ENCODE measurements around the gene FSTL4. TPM values are rescaled to one million over a fixed set of nuclear protein-coding genes. Genes with fewer than 3 reads are reported as not detected.

Gene FSTL4
- total and polyA plus RNA-seq, 2 of the 4 experiments (the other 2 are of a cell fraction), result 0.18 TPM; not detected in 1

DNA sequence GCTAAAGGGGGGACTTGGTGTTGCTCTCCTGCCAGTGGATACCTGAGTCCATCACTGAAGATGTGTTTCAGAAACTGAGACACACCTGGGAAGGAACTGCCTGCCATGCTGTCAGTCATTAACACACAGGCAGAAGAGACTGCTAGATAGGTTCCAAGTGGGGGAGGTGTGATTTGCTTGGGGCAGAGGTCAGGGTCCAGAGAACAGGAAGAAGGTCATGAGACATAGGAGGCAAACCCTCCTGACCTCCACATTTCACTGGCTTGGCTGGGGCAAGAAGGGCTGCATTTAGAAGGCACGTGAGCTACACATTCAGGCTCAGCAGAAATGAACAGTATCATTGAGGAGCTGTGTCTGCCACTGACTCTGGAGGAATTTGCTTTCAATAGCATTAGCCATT, 344.7 kb downstream of the FSTL4 start:
- dilution Hi-C loops (cut with HindIII; ENCODE audit: low sequenced_read_pairs, unreplicated experiment) (no loop called here), intact Hi-C loops (cut with micrococcal nuclease) (no loop called here), in situ Hi-C loops (cut with MboI; ENCODE audit: low sequenced_read_pairs) (no loop called here)
- no peak overlapping the region for H2AK9ac ChIP-seq (replicated peaks; ENCODE audit: low read depth, low read length, poor library complexity)
- no peaks in the 10 kb centered on the region for H3K36me3 ChIP-seq (ENCODE audit: control insufficient read depth, insufficient read depth, low read length)
- whole genome bisulfite sequencing, 2 experiments (ENCODE audit: extremely low coverage in 2 of 2, insufficient read length in 1 of 2), result no CpG with 5 or more reads among the region's 1 CpG
- H3K18ac ChIP-seq (ENCODE audit: low read depth, low read length), result no peak overlapping the region
- H4K91ac ChIP-seq (ENCODE audit: insufficient read depth, low read depth, low read length), result no peak overlapping the region
- no peaks in the 10 kb centered on the region for H3K9me3 ChIP-seq (ENCODE audit: control insufficient read depth, insufficient read depth, low read length)
- no peak overlapping the region for H2BK20ac ChIP-seq (ENCODE audit: low read depth, low read length)
- H3K27ac ChIP-seq (ENCODE audit: insufficient read depth, low read length), result no peak overlapping the region
- no peak overlapping the region for H3K4me3 ChIP-seq (ENCODE audit: insufficient read depth, low read depth, low read length)
- POLR2A ChIA-PET (ENCODE audit: unreplicated experiment), result no interaction called here
- no peaks in the 10 kb centered on the region for H3K4me1 ChIP-seq (ENCODE audit: control insufficient read depth, insufficient read depth, low read length)
- no peak overlapping the region for H2AK5ac ChIP-seq (ENCODE audit: low read depth, low read length)
- ATAC-seq (ENCODE audit: low read depth) (no peak), DNase-seq (no peak)
- H2AFZ ChIP-seq (replicated peaks; ENCODE audit: low read length, poor library complexity), result no peak overlapping the region
- H3K79me1 ChIP-seq (ENCODE audit: low read depth in 1 of 2, low read length in 2 of 2), result no peaks in the 10 kb centered on the region
- no peak overlapping the region for H4K8ac ChIP-seq (ENCODE audit: low read depth in 2 of 2, low read length in 2 of 2)
- H2BK5ac ChIP-seq (ENCODE audit: low read depth, low read length, poor library complexity, severe bottlenecking), result no peak overlapping the region
- no peak overlapping the region for H3K14ac ChIP-seq (replicated peaks; ENCODE audit: low read depth, low read length)
- peaks cover 59% of the 10 kb centered on the region for H3K27me3 ChIP-seq (ENCODE audit: control insufficient read depth, insufficient read depth, low read length)
- TF ChIP-seq CTCF (conservative IDR thresholded peaks at IDR 0.05; ENCODE audit: low read depth, low read length) (no peak), USF2 (IDR thresholded peaks at IDR 0.05; ENCODE audit: low read depth, low read length) (no peak), NFE2L2 (IDR thresholded peaks at IDR 0.05; ENCODE audit: low read depth, low read length) (no peak), BHLHE40 (IDR thresholded peaks at IDR 0.05; ENCODE audit: low read depth, low read length) (no peak), RAD21 (IDR thresholded peaks at IDR 0.05; ENCODE audit: low read length) (no peak), MAFK (IDR thresholded peaks at IDR 0.05; ENCODE audit: low read depth, low read length) (no peak), RCOR1 (IDR thresholded peaks at IDR 0.05; ENCODE audit: insufficient replicate concordance, low read length) (no peak), RFX5 (IDR thresholded peaks at IDR 0.05; ENCODE audit: low read depth, low read length) (no peak), SMC3 (IDR thresholded peaks at IDR 0.05; ENCODE audit: low read depth, low read length) (no peak), CEBPB (IDR thresholded peaks at IDR 0.05; ENCODE audit: low read depth, low read length) (no peak), POLR2A (IDR thresholded peaks at IDR 0.05; ENCODE audit: low read depth, low read length) (no peak)
- TF ChIP-seq, protein P1, sequence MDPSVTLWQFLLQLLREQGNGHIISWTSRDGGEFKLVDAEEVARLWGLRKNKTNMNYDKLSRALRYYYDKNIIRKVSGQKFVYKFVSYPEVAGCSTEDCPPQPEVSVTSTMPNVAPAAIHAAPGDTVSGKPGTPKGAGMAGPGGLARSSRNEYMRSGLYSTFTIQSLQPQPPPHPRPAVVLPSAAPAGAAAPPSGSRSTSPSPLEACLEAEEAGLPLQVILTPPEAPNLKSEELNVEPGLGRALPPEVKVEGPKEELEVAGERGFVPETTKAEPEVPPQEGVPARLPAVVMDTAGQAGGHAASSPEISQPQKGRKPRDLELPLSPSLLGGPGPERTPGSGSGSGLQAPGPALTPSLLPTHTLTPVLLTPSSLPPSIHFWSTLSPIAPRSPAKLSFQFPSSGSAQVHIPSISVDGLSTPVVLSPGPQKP (IDR thresholded peaks at IDR 0.05; ENCODE audit: borderline replicate concordance, low read depth, low read length), result no peak
- CTCF ChIA-PET, result no interaction called here
- H3K9ac ChIP-seq (ENCODE audit: low read depth, low read length), result no peak overlapping the region
- no peak overlapping the region for H3K4me2 ChIP-seq (ENCODE audit: low read depth, low read length)
- no peak overlapping the region for H3K4ac ChIP-seq (ENCODE audit: low read depth, low read length)
- H3K23ac ChIP-seq (ENCODE audit: low read depth, low read length), result no peak overlapping the region
- no peak overlapping the region for H2BK15ac ChIP-seq (ENCODE audit: low read depth, low read length)
- no TSS peak for BruUV-seq (replicated peaks)
- H4K20me1 ChIP-seq (ENCODE audit: insufficient read depth, low read length), result no peaks in the 10 kb centered on the region
- H3K9me1 ChIP-seq (ENCODE audit: insufficient read depth, low read length), result no peaks in the 10 kb centered on the region
- H4K5ac ChIP-seq (ENCODE audit: low read depth, low read length), result no peak overlapping the region
- no peak overlapping the region for H2BK120ac ChIP-seq (ENCODE audit: low read depth, low read length)
- no peak overlapping the region for H3K56ac ChIP-seq (ENCODE audit: extremely low read depth, insufficient read depth, low read length)

Data from IMR-90 (cell line).